SH-SY5Y (cell line): ENCODE measurements around the gene SYT7.

Experiments used
- GATA2 ChIP-seq: IDR thresholded peaks from 2 replicates; pipeline ENCODE4 v1.6.1; 2011; ENCODE audit warnings: mild to moderate bottlenecking, low read depth, low read length
- GATA3 ChIP-seq: IDR thresholded peaks from 2 replicates; pipeline ENCODE4 v1.6.1; 2011; ENCODE audit warnings: low read depth, mild to moderate bottlenecking, low read length, moderate library complexity

DNA sequence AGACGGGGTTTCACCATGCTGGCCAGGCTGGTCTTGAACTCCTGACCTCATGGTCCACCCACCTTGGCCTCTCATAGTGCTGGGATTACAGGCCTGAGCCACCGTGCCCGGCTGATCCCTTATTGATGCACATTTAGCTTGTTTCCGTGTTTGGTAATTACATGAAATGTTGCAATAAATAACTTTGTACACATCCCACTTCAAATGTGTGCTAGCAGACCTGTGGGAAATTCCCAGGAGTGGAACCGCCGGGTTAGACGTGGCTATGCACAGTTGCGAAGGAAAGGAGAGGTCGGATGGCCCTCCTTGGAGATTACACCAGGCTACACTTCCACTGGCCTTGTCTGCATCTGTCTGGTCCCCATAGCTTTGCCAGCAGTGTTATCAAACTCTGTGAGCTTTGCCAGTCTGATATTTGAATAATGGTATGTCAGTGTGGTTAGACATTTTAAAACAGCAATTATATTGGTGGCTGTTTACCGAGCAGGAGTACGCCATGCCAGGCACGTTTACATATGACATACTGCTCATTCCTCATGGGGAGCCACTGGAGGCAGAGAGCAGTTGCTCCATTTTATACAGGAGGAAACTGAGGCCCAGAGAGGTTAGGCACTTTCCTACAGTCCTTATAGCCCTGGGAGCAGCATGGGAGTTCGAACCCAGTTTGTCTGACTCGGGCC, 27.2 kb upstream of the SYT7 start:
- TF ChIP-seq GATA2 (no peak), GATA3 (no peak)
